PC-9 (cell line): ENCODE measurements around the gene FLT3.

Experiments used
- CTCF ChIP-seq: fragments of 200-600 bp; sonication (generic); conservative IDR thresholded peaks from 2 replicates; pipeline ENCODE4 v1.6.1; 2017; ENCODE audit warnings: mixed run types, antibody characterized with exemption, mild to moderate bottlenecking, moderate library complexity
- EZH2 ChIP-seq: fragments of 200-600 bp; sonication (generic); IDR thresholded peaks from 2 replicates; pipeline ENCODE4 v1.8.0; 2017; ENCODE audit warnings: antibody characterized with exemption, low read depth

- TF ChIP-seq EZH2 = no peak
- TF ChIP-seq CTCF = no peak
These were observed 131.1 kb downstream of the FLT3 start, which contains the start of gene CDX2 for GRCh38 chr13:27969082-27969865.
